HepG2 (cell line): Measurements from ENCODE around the gene ELP1. TPM values are rescaled to one million over a fixed set of nuclear protein-coding genes. Genes with fewer than 3 reads are reported as not detected.
A peak's percentile ranks its signal among the peaks of the same experiment; 100 is the strongest.

Source experiments
- DMAP1 ChIP-seq: IDR thresholded peaks from 2 replicates; pipeline ENCODE4 v1.6.1; 2016
- DRAP1 ChIP-seq: IDR thresholded peaks from 2 replicates; pipeline ENCODE4 v1.6.1; 2016; ENCODE audit warnings: missing genetic modification reagents, missing compliant biosample characterization
- FIP1L1 ChIP-seq: fragments of 200-400 bp; formaldehyde crosslinking; IDR thresholded peaks from 2 replicates; pipeline ENCODE4 v1.6.1; 2018; ENCODE audit warnings: low read depth, mild to moderate bottlenecking, low read length, moderate library complexity, borderline replicate concordance; ENCODE audit not compliant: insufficient read depth
- HMGA1 ChIP-seq: sonication (generic); formaldehyde crosslinking; conservative IDR thresholded peaks from 2 replicates; pipeline ENCODE4 v1.4.0; 2020; ENCODE audit warnings: missing genetic modification reagents
- HMGXB3 ChIP-seq: sonication (generic); formaldehyde crosslinking; IDR thresholded peaks from 2 replicates; pipeline ENCODE4 v1.4.0; 2020; ENCODE audit warnings: missing genetic modification reagents, borderline replicate concordance
- KLF6 ChIP-seq: IDR thresholded peaks from 2 replicates; pipeline ENCODE4 v1.8.0; 2016; ENCODE audit warnings: missing biosample characterization, missing genetic modification reagents
- MBD4 ChIP-seq: IDR thresholded peaks from 2 replicates; pipeline ENCODE4 v1.6.1; 2012; ENCODE audit warnings: low read length, inconsistent platforms, borderline replicate concordance
- NFE2L2 ChIP-seq: fragments of 150-350 bp; IDR thresholded peaks from 2 replicates; pipeline ENCODE4 v1.6.1; 2014; ENCODE audit warnings: low read length
- NONO ChIP-seq, 2 experiments: fragments of 450-650 bp in 1 of 2; sonication (generic) in 1 of 2; formaldehyde crosslinking in 1 of 2; IDR thresholded peaks in 1 of 2; conservative IDR thresholded peaks in 1 of 2; 2 replicates each; pipeline versions ENCODE4 v1.6.1 to v1.8.0; 2017 to 2022; ENCODE audit warnings: mild to moderate bottlenecking in 1 of 2, missing genetic modification reagents in 1 of 2, moderate library complexity in 1 of 2
- NR2F6 ChIP-seq, 2 experiments: IDR thresholded peaks; 2 replicates each; pipeline ENCODE4 v1.6.1; 2016; ENCODE audit warnings: antibody characterized with exemption in 1 of 2, mild to moderate bottlenecking in 1 of 2
- RARG ChIP-seq: sonication (generic); formaldehyde crosslinking; IDR thresholded peaks from 2 replicates; pipeline ENCODE4 v1.4.0; 2020; ENCODE audit warnings: low read depth, mild to moderate bottlenecking, missing genetic modification reagents
- SATB2 ChIP-seq: sonication (generic); formaldehyde crosslinking; IDR thresholded peaks from 2 replicates; pipeline ENCODE4 v1.5.0; 2020; ENCODE audit warnings: missing genetic modification reagents
- SOX13 ChIP-seq, 3 experiments: fragments of 450-650 bp in 1 of 3; sonication (generic) in 1 of 3; formaldehyde crosslinking in 1 of 3; IDR thresholded peaks in 2 of 3; conservative IDR thresholded peaks in 1 of 3; 2 replicates each; pipeline versions ENCODE4 v1.5.0 to v1.6.1; 2016 to 2020; ENCODE audit warnings: antibody characterized with exemption in 1 of 3, mild to moderate bottlenecking in 1 of 3, missing compliant biosample characterization in 1 of 3, missing genetic modification reagents in 1 of 3, moderate library complexity in 1 of 3
- SRSF9 ChIP-seq: fragments of 200-400 bp; formaldehyde crosslinking; IDR thresholded peaks from 2 replicates; pipeline ENCODE4 v1.6.1; 2018; ENCODE audit warnings: borderline replicate concordance, mild to moderate bottlenecking, low read depth, low read length; ENCODE audit not compliant: insufficient read depth, poor library complexity, severe bottlenecking
- TCF12 ChIP-seq, 2 experiments: fragments of 450-650 bp in 1 of 2; sonication (generic) in 1 of 2; formaldehyde crosslinking in 1 of 2; IDR thresholded peaks; 2 replicates each; pipeline versions ENCODE4 v1.6.1 to v1.8.0; 2017 to 2022; ENCODE audit warnings: antibody characterized with exemption in 1 of 2, mild to moderate bottlenecking in 1 of 2, missing genetic modification reagents in 1 of 2, moderate library complexity in 1 of 2
- ZNF264 ChIP-seq: sonication (generic); formaldehyde crosslinking; IDR thresholded peaks from 2 replicates; pipeline ENCODE4 v1.4.0; 2020; ENCODE audit warnings: missing genetic modification reagents
- ZNF33B ChIP-seq: sonication (generic); formaldehyde crosslinking; IDR thresholded peaks from 2 replicates; pipeline ENCODE4 v1.5.1; 2020; ENCODE audit warnings: mild to moderate bottlenecking, missing genetic modification reagents
- ZNF367 ChIP-seq: sonication (generic); formaldehyde crosslinking; IDR thresholded peaks from 2 replicates; pipeline ENCODE4 v1.4.0; 2020; ENCODE audit warnings: missing genetic modification reagents, borderline replicate concordance
- ZNF776 ChIP-seq: sonication (generic); formaldehyde crosslinking; IDR thresholded peaks from 2 replicates; pipeline ENCODE4 v1.4.0; 2020; ENCODE audit warnings: mild to moderate bottlenecking, missing genetic modification reagents
- ZNF790 ChIP-seq: sonication (generic); formaldehyde crosslinking; IDR thresholded peaks from 2 replicates; pipeline ENCODE4 v1.8.0; 2022; ENCODE audit warnings: missing genetic modification reagents, mild to moderate bottlenecking, borderline replicate concordance
- ZNF878 ChIP-seq: sonication (generic); formaldehyde crosslinking; IDR thresholded peaks from 2 replicates; pipeline ENCODE4 v1.8.1; 2023; ENCODE audit warnings: mild to moderate bottlenecking, missing genetic modification reagents, moderate library complexity
- ZUFSP ChIP-seq: sonication (generic); formaldehyde crosslinking; IDR thresholded peaks from 2 replicates; pipeline ENCODE4 v1.9.0; 2021; ENCODE audit warnings: missing genetic modification reagents, mild to moderate bottlenecking, borderline replicate concordance
- polyA plus RNA-seq, 8 experiments: library from polyadenylated mRNA; depleted of rRNA in 3 of 8; stranded (reverse) in 7 of 8; unstranded in 1 of 8; fragments of >200 nt; fragmentation: Illumina TruSeq in 4 of 8; extraction: Trizol in 4 of 8; gene quantifications; 2 replicates each; pipeline versions ENCODE4 v1.2.1 to v1.2.3, GENCODE V29; 2011 to 2016; ENCODE audit warnings: low read depth in 4 of 8, missing spikeins in 1 of 8, mixed read lengths in 1 of 8; ENCODE audit not compliant: insufficient read depth in 1 of 8
- total RNA-seq, 5 experiments: library from RNA; depleted of rRNA; stranded (reverse); fragments of >200 nt; fragmentation: Illumina TruSeq; extraction: Trizol; gene quantifications; 2 replicates each; pipeline ENCODE4 v1.2.3, GENCODE V29; 2016; ENCODE audit warnings: low read depth in 1 of 5

ELP1 gene
- total and polyA plus RNA-seq, 2 of the 13 experiments (the other 11 are each of a cell fraction or from before 2014, with no cell fraction given): 157 to 275 TPM

GRCh38 chr9:108869092-108869725 is 64.7 kb downstream of the ELP1 start (continued):
- TF ChIP-seq HMGXB3 (CRISPR knock-in tag) (no peak), SRSF9 (no peak), TCF12 (IDR thresholded peaks at IDR 0.05) (no peak), TCF12 (CRISPR knock-in tag; IDR thresholded peaks at IDR 0.05) (0 out of 2 replicates have a peak, but pooled peaks have one; percentile 52), ZNF790 (CRISPR knock-in tag) (no peak), DMAP1 (CRISPR knock-in tag) (no peak; the same call in 1 of the 2 replicates), ZNF264 (CRISPR knock-in tag) (peak; percentile 83; the same call in 1 of the 2 replicates), SATB2 (no peak), DRAP1 (CRISPR knock-in tag) (peak; percentile 43; the same call in 1 of the 2 replicates), NFE2L2 (no peak), ZNF33B (CRISPR knock-in tag) (no peak), NR2F6 (IDR thresholded peaks at IDR 0.05) (peak; percentile 82), NR2F6 (CRISPR knock-in tag; IDR thresholded peaks at IDR 0.05) (peak; percentile 94), KLF6 (CRISPR knock-in tag) (0 out of 2 replicates have a peak, but pooled peaks have one; percentile 41), MBD4 (peak; percentile 64; the same call in 1 of the 2 replicates), NONO (IDR thresholded peaks at IDR 0.05) (no peak), NONO (CRISPR knock-in tag; conservative IDR thresholded peaks at IDR 0.05) (0 out of 2 replicates have a peak, but pooled peaks have one; percentile 15), ZUFSP (CRISPR knock-in tag) (no peak), HMGA1 (no peak), RARG (CRISPR knock-in tag) (no peak), SOX13 (IDR thresholded peaks at IDR 0.05) (no peak), SOX13 (CRISPR knock-in tag; conservative IDR thresholded peaks at IDR 0.05 in 1 of 2, IDR thresholded peaks at IDR 0.05 in 1 of 2) (peak in 1 of 2 experiments; percentile 70; a peak in 1 of 4 replicates), ZNF776 (CRISPR knock-in tag) (no peak), FIP1L1 (no peak), ZNF367 (CRISPR knock-in tag) (no peak), ZNF878 (CRISPR knock-in tag) (no peak)
